Hepatocyte (in vitro differentiated cells): Measurements from ENCODE around the gene KIAA0753. TPM values are rescaled to one million over a fixed set of nuclear protein-coding genes. Genes with fewer than 3 reads are reported as not detected.

Source experiments
- DNase-seq: peaks from one replicate; pipeline ENCODE4 v3.0.0-alpha.2; 2016; ENCODE audit warnings: low spot score
- H2AFZ ChIP-seq: fragments of 200-600 bp; sonication (generic); 2 replicates; pipeline ENCODE4 v1.6.0; 2016; ENCODE audit warnings: antibody characterized with exemption, mild to moderate bottlenecking
- H3K27ac ChIP-seq: fragments of 200-600 bp; sonication (generic); 2 replicates; pipeline ENCODE4 v1.5.1; 2016; ENCODE audit warnings: mild to moderate bottlenecking
- H3K27me3 ChIP-seq: fragments of 200-600 bp; sonication (generic); 2 replicates; pipeline ENCODE4 v1.6.1; 2016
- H3K36me3 ChIP-seq: fragments of 200-600 bp; sonication (generic); replicated peaks from 2 replicates; pipeline ENCODE4 v1.5.1; 2016; ENCODE audit warnings: low read depth; ENCODE audit not compliant: insufficient read depth
- H3K4me1 ChIP-seq: fragments of 200-600 bp; sonication (generic); 2 replicates; pipeline ENCODE4 v1.5.1; 2016; ENCODE audit warnings: mild to moderate bottlenecking, moderate library complexity; ENCODE audit not compliant: insufficient read depth
- H3K4me2 ChIP-seq: fragments of 200-600 bp; sonication (generic); 2 replicates; pipeline ENCODE4 v1.6.0; 2016
- H3K4me3 ChIP-seq: fragments of 200-600 bp; sonication (generic); 2 replicates; pipeline ENCODE4 v1.5.1; 2016; ENCODE audit warnings: mild to moderate bottlenecking
- H3K79me2 ChIP-seq: fragments of 200-600 bp; sonication (generic); 2 replicates; pipeline ENCODE4 v1.6.0; 2017; ENCODE audit warnings: mild to moderate bottlenecking
- H3K9me2 ChIP-seq: fragments of 200-600 bp; sonication (generic); replicated peaks from 2 replicates; pipeline ENCODE4 v1.6.0; 2017; ENCODE audit warnings: mild to moderate bottlenecking; ENCODE audit not compliant: insufficient read depth
- H3K9me3 ChIP-seq: fragments of 200-600 bp; sonication (generic); 2 replicates; pipeline ENCODE4 v1.5.1; 2016; ENCODE audit warnings: low read depth, mild to moderate bottlenecking
- H4K20me1 ChIP-seq: fragments of 200-600 bp; sonication (generic); 2 replicates; pipeline ENCODE4 v1.6.0; 2016; ENCODE audit warnings: mild to moderate bottlenecking; ENCODE audit not compliant: insufficient read depth, poor library complexity, severe bottlenecking
- EZH2 ChIP-seq: fragments of 200-600 bp; sonication (generic); IDR thresholded peaks from 2 replicates; pipeline ENCODE4 v1.6.1; 2016; ENCODE audit warnings: antibody characterized with exemption, mild to moderate bottlenecking, borderline replicate concordance
- EZH2phosphoT487 ChIP-seq: fragments of 200-600 bp; sonication (generic); IDR thresholded peaks from one replicate; pipeline ENCODE4 v1.6.1; 2018; ENCODE audit warnings: antibody characterized with exemption, mild to moderate bottlenecking, low read depth, moderate library complexity; ENCODE audit not compliant: unreplicated experiment, severe bottlenecking
- WGBS: methylation state at CpG from one replicate; pipeline ENCODE4 v1.1.6; 2016; ENCODE audit warnings: low lambda C conversion rate; ENCODE audit errors: missing lambda C conversion rate; 5-methylcytosine and 5-hydroxymethylcytosine counted together
- polyA plus RNA-seq: library from polyadenylated mRNA; unstranded; fragments of >200 nt; fragmentation: Nextera tagmentation; extraction: Ambion mirVana; gene quantifications from 2 replicates; pipeline ENCODE4 v1.2.1, GENCODE V29; 2016
- total RNA-seq: library from RNA; depleted of rRNA; stranded (reverse); fragments of >200 nt; gene quantifications from 2 replicates; pipeline ENCODE4 v1.2.3, GENCODE V29; 2014
- TF ChIP-seq, protein P1 (sequence below): fragments of 200-600 bp; sonication (generic); IDR thresholded peaks from 2 replicates; pipeline ENCODE4 v1.5.1; 2016; ENCODE audit warnings: antibody characterized with exemption, mild to moderate bottlenecking; ENCODE audit not compliant: poor library complexity

Gene KIAA0753
- total and polyA plus RNA-seq, 2 experiments from 2014 or later: 6.0 to 12.0 TPM

DNA sequence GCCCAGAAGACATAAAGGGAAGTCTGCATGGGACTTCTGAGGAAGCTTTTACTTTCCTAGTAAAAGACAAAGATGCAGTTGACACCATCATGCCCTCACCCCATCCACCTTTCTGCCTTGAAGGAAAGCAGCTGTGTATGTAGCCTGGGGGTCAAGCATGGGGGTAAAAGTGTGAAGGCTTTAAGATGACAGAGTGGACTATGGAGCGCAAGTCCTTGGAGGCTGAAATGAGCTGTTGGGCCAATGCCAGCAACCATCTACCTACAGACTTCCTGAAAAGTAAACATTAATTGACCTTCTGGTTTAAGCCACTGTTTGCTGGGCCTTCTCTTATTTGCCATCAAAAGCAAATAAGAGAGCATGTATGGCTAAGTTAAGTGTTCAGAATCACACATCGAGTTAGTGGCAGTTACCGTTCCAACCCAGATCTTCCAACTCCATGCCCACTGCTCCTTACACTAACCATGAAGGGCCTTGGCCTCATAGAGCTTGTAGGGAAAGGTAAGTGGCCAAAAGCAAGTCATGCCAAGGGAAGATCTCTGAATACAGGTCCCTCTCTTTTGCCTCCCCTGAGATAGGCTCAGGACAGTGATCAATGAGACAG, 42.7 kb upstream of the KIAA0753 start:
- Histone ChIP-seq H3K9me3 (no peaks in the 10 kb centered on the region), H3K27ac (no peak overlapping the region), H3K4me1 (peaks cover 3% of the 10 kb centered on the region), H3K4me2 (no peak overlapping the region), H2AFZ (no peak overlapping the region), H3K27me3 (no peaks in the 10 kb centered on the region), H3K9me2 (no peaks in the 10 kb centered on the region), H3K4me3 (no peak overlapping the region), H4K20me1 (no peaks in the 10 kb centered on the region), H3K79me2 (no peaks in the 10 kb centered on the region), H3K36me3 (no peaks in the 10 kb centered on the region)
- no peak for DNase-seq
- 55% methylated on average over 3 of the region's 3 CpGs for WGBS
- no peak for TF ChIP-seq EZH2
- TF ChIP-seq EZH2phosphoT487: no peak
- TF ChIP-seq, protein P1, sequence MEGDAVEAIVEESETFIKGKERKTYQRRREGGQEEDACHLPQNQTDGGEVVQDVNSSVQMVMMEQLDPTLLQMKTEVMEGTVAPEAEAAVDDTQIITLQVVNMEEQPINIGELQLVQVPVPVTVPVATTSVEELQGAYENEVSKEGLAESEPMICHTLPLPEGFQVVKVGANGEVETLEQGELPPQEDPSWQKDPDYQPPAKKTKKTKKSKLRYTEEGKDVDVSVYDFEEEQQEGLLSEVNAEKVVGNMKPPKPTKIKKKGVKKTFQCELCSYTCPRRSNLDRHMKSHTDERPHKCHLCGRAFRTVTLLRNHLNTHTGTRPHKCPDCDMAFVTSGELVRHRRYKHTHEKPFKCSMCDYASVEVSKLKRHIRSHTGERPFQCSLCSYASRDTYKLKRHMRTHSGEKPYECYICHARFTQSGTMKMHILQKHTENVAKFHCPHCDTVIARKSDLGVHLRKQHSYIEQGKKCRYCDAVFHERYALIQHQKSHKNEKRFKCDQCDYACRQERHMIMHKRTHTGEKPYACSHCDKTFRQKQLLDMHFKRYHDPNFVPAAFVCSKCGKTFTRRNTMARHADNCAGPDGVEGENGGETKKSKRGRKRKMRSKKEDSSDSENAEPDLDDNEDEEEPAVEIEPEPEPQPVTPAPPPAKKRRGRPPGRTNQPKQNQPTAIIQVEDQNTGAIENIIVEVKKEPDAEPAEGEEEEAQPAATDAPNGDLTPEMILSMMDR: no peak

GRCh38 chr17:6682339-6682738, 41.8 kb upstream of the KIAA0753 start:
- Histone ChIP-seq H3K36me3 (no peaks in the 10 kb centered on the region), H3K4me3 (no peak overlapping the region), H3K79me2 (no peaks in the 10 kb centered on the region), H3K4me1 (peaks cover 5% of the 10 kb centered on the region), H3K27ac (no peak overlapping the region), H3K4me2 (no peak overlapping the region), H3K27me3 (no peaks in the 10 kb centered on the region), H2AFZ (no peak overlapping the region), H3K9me3 (no peaks in the 10 kb centered on the region), H3K9me2 (no peaks in the 10 kb centered on the region), H4K20me1 (no peaks in the 10 kb centered on the region)
- TF ChIP-seq EZH2phosphoT487 (no peak), EZH2 (no peak)
- TF ChIP-seq, protein P1: no peak
- no peak for DNase-seq
- 94% methylated on average over 4 of the region's 4 CpGs for WGBS

DNA sequence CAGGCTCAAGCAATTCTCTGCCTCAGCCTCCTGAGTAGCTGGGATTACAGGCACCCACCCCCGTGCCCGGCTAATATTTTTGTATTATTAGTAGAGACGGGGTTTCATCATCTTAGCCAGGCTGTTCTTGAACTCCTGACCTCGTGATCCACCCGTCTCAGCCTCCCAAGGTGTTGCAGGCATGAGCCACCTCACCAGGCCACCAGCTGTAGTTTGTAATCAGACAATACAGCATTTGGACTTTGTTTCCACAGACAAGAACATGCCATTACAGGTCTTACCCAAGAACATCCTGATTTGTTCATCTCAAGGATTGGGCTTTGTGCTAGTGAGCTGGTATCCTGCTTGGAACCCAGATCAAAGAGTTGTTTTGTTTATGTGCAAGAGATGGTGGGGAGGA, 41.2 kb upstream of the KIAA0753 start:
- Histone ChIP-seq H2AFZ (no peak overlapping the region), H3K4me2 (no peak overlapping the region), H3K9me3 (no peaks in the 10 kb centered on the region), H3K27ac (no peak overlapping the region), H3K9me2 (no peaks in the 10 kb centered on the region), H3K4me1 (peaks cover 12% of the 10 kb centered on the region), H3K79me2 (no peaks in the 10 kb centered on the region), H3K36me3 (no peaks in the 10 kb centered on the region), H3K4me3 (no peak overlapping the region), H3K27me3 (no peaks in the 10 kb centered on the region), H4K20me1 (no peaks in the 10 kb centered on the region)
- WGBS: 81% methylated on average over 5 of the region's 5 CpGs
- TF ChIP-seq EZH2: no peak
- no peak for DNase-seq

DNA sequence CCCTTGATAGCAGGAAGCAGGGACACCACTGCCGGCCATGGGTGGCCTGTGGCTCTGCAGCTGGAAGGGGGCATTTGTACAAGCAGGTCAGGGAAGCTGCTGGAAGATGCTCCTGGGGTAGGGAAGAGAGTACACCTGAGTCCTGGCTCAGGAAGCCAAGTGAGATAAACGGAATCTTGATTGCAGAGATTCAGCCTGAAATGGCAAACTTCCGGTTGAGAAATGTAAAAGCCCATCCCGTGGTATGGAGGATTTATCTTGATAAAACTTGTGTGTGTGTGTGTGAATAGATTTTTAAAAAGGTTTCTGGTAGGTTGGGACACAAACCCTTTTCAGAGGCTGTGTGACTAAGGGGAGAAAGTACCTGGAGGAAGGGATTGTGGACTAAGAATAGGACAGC, 40.7 kb upstream of the KIAA0753 start:
- no peak for DNase-seq
- WGBS: 59% methylated on average over 4 of the region's 4 CpGs
- Histone ChIP-seq H3K36me3 (no peaks in the 10 kb centered on the region), H4K20me1 (no peaks in the 10 kb centered on the region), H3K27me3 (no peaks in the 10 kb centered on the region), H3K27ac (no peak overlapping the region), H2AFZ (no peak overlapping the region), H3K4me2 (no peak overlapping the region), H3K9me2 (no peaks in the 10 kb centered on the region), H3K9me3 (no peaks in the 10 kb centered on the region), H3K79me2 (no peaks in the 10 kb centered on the region), H3K4me1 (peaks cover 14% of the 10 kb centered on the region), H3K4me3 (no peak overlapping the region)
- TF ChIP-seq, protein P1: no peak
- TF ChIP-seq EZH2phosphoT487 (no peak), EZH2 (no peak)
